ENCODE results near the gene BAIAP3. TPM values are rescaled to one million over a fixed set of nuclear protein-coding genes. Genes with fewer than 3 reads are reported as not detected.

Gene BAIAP3
- total and polyA plus RNA-seq, 2 experiments from 2014 or later, result 5.2 to 13.0 TPM

GRCh38 chr16:1380195-1380594, 46.8 kb downstream of the BAIAP3 start (continued):
- TF ChIP-seq, protein P1, sequence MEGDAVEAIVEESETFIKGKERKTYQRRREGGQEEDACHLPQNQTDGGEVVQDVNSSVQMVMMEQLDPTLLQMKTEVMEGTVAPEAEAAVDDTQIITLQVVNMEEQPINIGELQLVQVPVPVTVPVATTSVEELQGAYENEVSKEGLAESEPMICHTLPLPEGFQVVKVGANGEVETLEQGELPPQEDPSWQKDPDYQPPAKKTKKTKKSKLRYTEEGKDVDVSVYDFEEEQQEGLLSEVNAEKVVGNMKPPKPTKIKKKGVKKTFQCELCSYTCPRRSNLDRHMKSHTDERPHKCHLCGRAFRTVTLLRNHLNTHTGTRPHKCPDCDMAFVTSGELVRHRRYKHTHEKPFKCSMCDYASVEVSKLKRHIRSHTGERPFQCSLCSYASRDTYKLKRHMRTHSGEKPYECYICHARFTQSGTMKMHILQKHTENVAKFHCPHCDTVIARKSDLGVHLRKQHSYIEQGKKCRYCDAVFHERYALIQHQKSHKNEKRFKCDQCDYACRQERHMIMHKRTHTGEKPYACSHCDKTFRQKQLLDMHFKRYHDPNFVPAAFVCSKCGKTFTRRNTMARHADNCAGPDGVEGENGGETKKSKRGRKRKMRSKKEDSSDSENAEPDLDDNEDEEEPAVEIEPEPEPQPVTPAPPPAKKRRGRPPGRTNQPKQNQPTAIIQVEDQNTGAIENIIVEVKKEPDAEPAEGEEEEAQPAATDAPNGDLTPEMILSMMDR (conservative IDR thresholded peaks at IDR 0.05; ENCODE audit: low read depth in 2 of 2), result no peak
- TF ChIP-seq, protein P2, sequence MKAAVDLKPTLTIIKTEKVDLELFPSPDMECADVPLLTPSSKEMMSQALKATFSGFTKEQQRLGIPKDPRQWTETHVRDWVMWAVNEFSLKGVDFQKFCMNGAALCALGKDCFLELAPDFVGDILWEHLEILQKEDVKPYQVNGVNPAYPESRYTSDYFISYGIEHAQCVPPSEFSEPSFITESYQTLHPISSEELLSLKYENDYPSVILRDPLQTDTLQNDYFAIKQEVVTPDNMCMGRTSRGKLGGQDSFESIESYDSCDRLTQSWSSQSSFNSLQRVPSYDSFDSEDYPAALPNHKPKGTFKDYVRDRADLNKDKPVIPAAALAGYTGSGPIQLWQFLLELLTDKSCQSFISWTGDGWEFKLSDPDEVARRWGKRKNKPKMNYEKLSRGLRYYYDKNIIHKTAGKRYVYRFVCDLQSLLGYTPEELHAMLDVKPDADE (IDR thresholded peaks at IDR 0.05), result no peak
- TF ChIP-seq ZNF114 (CRISPR knock-in tag; IDR thresholded peaks at IDR 0.05) (no peak), EZH2 (IDR thresholded peaks at IDR 0.05; ENCODE audit: low read depth, unreplicated experiment) (no peak)

- H3K4me2 ChIP-seq, result no peak overlapping the region
- H3K79me2 ChIP-seq (replicated peaks; ENCODE audit: insufficient read depth), result peaks cover 22% of the 10 kb centered on the region
- Mint-ChIP-seq H3K9me3 (no peaks in the 10 kb centered on the region), H3K36me3 (ENCODE audit: low read depth) (no peaks in the 10 kb centered on the region; the same call in 1 of the 3 replicates), H3K27ac (no peak overlapping the region), H3K4me1 (peaks cover 16% of the 10 kb centered on the region), H3K27me3 (ENCODE audit: insufficient read depth, low read depth, poor library complexity) (peaks cover 10% of the 10 kb centered on the region), H3K4me3 (no peak overlapping the region)
- H3K4me3 ChIP-seq, result no peak overlapping the region
- no peaks in the 10 kb centered on the region for H3K36me3 ChIP-seq (ENCODE audit: insufficient read depth)
- H3K9me2 ChIP-seq (ENCODE audit: insufficient read depth), result no peaks in the 10 kb centered on the region
- H3K27ac ChIP-seq (ENCODE audit: low read depth), result no peak overlapping the region
- no peak overlapping the region for H2AFZ ChIP-seq
- H3F3A ChIP-seq (replicated peaks; ENCODE audit: low read depth), result peaks cover 4% of the 10 kb centered on the region
- H3K4me1 ChIP-seq (ENCODE audit: insufficient read depth), result peaks cover 16% of the 10 kb centered on the region
- H4K20me1 ChIP-seq (replicated peaks; ENCODE audit: insufficient read depth), result peaks cover 5% of the 10 kb centered on the region
- DNase-seq (ENCODE audit: low spot score), result no peak
- no peak for ATAC-seq
- H3K27me3 ChIP-seq (ENCODE audit: insufficient read depth), result no peaks in the 10 kb centered on the region
- TF ChIP-seq, protein P3, sequence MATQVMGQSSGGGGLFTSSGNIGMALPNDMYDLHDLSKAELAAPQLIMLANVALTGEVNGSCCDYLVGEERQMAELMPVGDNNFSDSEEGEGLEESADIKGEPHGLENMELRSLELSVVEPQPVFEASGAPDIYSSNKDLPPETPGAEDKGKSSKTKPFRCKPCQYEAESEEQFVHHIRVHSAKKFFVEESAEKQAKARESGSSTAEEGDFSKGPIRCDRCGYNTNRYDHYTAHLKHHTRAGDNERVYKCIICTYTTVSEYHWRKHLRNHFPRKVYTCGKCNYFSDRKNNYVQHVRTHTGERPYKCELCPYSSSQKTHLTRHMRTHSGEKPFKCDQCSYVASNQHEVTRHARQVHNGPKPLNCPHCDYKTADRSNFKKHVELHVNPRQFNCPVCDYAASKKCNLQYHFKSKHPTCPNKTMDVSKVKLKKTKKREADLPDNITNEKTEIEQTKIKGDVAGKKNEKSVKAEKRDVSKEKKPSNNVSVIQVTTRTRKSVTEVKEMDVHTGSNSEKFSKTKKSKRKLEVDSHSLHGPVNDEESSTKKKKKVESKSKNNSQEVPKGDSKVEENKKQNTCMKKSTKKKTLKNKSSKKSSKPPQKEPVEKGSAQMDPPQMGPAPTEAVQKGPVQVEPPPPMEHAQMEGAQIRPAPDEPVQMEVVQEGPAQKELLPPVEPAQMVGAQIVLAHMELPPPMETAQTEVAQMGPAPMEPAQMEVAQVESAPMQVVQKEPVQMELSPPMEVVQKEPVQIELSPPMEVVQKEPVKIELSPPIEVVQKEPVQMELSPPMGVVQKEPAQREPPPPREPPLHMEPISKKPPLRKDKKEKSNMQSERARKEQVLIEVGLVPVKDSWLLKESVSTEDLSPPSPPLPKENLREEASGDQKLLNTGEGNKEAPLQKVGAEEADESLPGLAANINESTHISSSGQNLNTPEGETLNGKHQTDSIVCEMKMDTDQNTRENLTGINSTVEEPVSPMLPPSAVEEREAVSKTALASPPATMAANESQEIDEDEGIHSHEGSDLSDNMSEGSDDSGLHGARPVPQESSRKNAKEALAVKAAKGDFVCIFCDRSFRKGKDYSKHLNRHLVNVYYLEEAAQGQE (IDR thresholded peaks at IDR 0.05; ENCODE audit: unreplicated experiment), result no peak
- TF ChIP-seq STAT1 (IDR thresholded peaks at IDR 0.05; ENCODE audit: unreplicated experiment) (no peak), EZH2 (IDR thresholded peaks at IDR 0.05; ENCODE audit: low read depth, unreplicated experiment) (no peak), ZNF114 (CRISPR knock-in tag; IDR thresholded peaks at IDR 0.05) (no peak), JUNB (IDR thresholded peaks at IDR 0.05; ENCODE audit: unreplicated experiment) (no peak), ZNF331 (CRISPR knock-in tag; IDR thresholded peaks at IDR 0.05; ENCODE audit: low read depth) (no peak), ZNF462 (CRISPR knock-in tag; IDR thresholded peaks at IDR 0.05) (no peak)
These were observed 48.4 kb downstream of the BAIAP3 start for GRCh38 chr16:1381612-1382406.

Data from GM23338 (cell line).